HTERT RPE-1 (cell line): ENCODE results near the gene TIGIT.

ENCODE experiments used
- in situ Hi-C: fragments of 300-500 bp; cut with MboI; formaldehyde crosslinking; loops from 4 replicates; pipeline ENCODE4 v1.14.3; 2020; ENCODE audit warnings: low sequenced_read_pairs

The TIGIT gene

GRCh38 chr3:114308830-114309229 is 15.0 kb downstream of the TIGIT start:
- in situ Hi-C loops, result no loop called here

GRCh38 chr3:114310695-114311094 is 16.9 kb downstream of the TIGIT start:
- in situ Hi-C loops, result no loop called here

GRCh38 chr3:114313426-114313825 is 19.6 kb downstream of the TIGIT start:
- in situ Hi-C loops, result no loop called here

GRCh38 chr3:114314282-114314681 is 20.5 kb downstream of the TIGIT start:
- in situ Hi-C loops, result no loop called here

- in situ Hi-C loops, result no loop called here
These were observed 24.5 kb downstream of the TIGIT start for GRCh38 chr3:114318295-114318694.

GRCh38 chr3:114319453-114319852 is 25.6 kb downstream of the TIGIT start:
- in situ Hi-C loops, result no loop called here

- in situ Hi-C loops, result no loop called here
These were observed 26.4 kb downstream of the TIGIT start for GRCh38 chr3:114320246-114320645.

GRCh38 chr3:114323546-114324254 is 29.9 kb downstream of the TIGIT start:
- in situ Hi-C loops, result no loop called here

GRCh38 chr3:114327665-114328064 is 33.8 kb downstream of the TIGIT start:
- in situ Hi-C loops, result no loop called here

GRCh38 chr3:114328345-114328744 is 34.5 kb downstream of the TIGIT start:
- in situ Hi-C loops, result no loop called here

GRCh38 chr3:114329823-114330222 is 36.0 kb downstream of the TIGIT start:
- in situ Hi-C loops, result no loop called here

GRCh38 chr3:114331007-114331406 is 37.2 kb downstream of the TIGIT start:
- in situ Hi-C loops, result no loop called here

- in situ Hi-C loops, result no loop called here
These were observed 37.9 kb downstream of the TIGIT start for GRCh38 chr3:114331710-114332109.

GRCh38 chr3:114332342-114333179 is 38.7 kb downstream of the TIGIT start:
- in situ Hi-C loops, result no loop called here

- in situ Hi-C loops, result no loop called here
These were observed 39.5 kb downstream of the TIGIT start for GRCh38 chr3:114333180-114333922.

- in situ Hi-C loops, result no loop called here
These were observed 40.1 kb downstream of the TIGIT start for GRCh38 chr3:114333923-114334240.

GRCh38 chr3:114336122-114336697 is 42.4 kb downstream of the TIGIT start:
- in situ Hi-C loops, result no loop called here

- in situ Hi-C loops, result no loop called here
These were observed 43.0 kb downstream of the TIGIT start for GRCh38 chr3:114336857-114337256.

GRCh38 chr3:114338651-114339357 is 45.0 kb downstream of the TIGIT start:
- in situ Hi-C loops, result no loop called here

GRCh38 chr3:114344492-114344891 is 50.7 kb downstream of the TIGIT start:
- in situ Hi-C loops, result no loop called here

- in situ Hi-C loops, result no loop called here
These were observed 56.4 kb downstream of the TIGIT start for GRCh38 chr3:114350271-114350670.
